Kidney glomerular epithelial cell (primary cell): ENCODE measurements around the gene SLC38A1.
"Not testable (repeated sequence)": the region's sequence is repeated elsewhere in the genome, so short reads cannot be mapped to it uniquely, and the experiment has no call there.

Experiments used
- DNase-seq: peaks from one replicate; lab custom pipeline; 2025; lab: John Stamatoyannopoulos, UW

SLC38A1 gene

GRCh38 chr12:46207644-46208043, 61.2 kb downstream of the SLC38A1 start:
- no peak for DNase-seq

DNA sequence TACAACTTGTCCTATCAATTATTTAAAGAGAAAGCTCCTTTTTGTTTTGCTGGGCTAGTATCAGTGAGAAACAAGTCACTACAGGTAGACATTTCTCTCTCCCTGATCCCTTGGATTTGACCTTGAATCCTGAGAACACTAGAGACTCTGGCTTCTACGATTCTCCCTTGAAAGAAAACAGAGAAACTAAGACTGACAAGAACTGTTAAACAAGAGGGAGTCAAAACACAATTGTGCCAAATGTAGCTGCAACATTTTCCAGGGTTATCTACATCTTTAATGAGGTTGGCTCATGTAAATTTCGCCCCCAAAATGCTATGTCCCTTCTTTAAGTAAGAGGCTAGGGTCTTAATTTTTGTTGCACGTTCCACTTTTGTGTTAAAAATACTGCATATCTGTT, 62.4 kb downstream of the SLC38A1 start:
- DNase-seq, result no peak

DNA sequence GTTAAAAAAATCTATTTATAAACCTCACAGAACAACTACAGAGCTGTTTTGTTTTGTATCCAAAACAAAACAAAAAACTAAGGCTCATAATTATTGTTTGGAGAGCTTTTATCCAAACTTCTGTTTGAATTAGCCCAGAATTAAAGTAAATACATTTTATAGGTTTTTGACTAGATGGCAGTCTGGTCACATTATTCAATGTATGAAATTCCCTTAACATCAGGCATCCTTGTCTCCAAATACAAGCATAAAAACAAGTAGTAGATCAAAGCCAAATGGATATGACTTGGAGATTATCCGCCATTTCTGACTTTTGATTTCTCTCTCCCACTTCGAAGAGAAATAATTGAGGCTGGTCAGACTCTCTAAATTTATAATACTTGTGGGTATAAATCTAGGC, 63.5 kb downstream of the SLC38A1 start:
- DNase-seq, result no peak

GRCh38 chr12:46201284-46201789, 67.5 kb downstream of the SLC38A1 start:
- DNase-seq, result no peak

DNA sequence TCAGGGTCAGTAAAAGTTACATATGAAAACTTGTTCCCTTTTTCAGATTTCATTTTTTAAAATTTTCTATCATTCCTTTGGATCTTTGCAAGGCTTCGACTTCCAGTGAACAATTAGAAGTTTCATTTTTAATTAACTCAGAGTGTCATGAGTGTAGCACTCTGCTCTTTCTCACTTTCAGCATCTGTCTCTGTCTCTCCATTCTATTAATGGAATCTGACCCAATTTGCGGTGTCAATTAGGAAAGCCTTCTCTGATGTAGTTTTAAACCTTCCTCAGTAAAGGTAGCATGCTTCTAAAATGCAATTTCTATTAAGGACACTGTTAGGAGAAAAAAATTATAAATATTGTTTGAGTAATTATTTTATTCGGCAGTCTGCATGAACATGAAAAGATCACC, 68.3 kb downstream of the SLC38A1 start:
- DNase-seq, result no peak

DNA sequence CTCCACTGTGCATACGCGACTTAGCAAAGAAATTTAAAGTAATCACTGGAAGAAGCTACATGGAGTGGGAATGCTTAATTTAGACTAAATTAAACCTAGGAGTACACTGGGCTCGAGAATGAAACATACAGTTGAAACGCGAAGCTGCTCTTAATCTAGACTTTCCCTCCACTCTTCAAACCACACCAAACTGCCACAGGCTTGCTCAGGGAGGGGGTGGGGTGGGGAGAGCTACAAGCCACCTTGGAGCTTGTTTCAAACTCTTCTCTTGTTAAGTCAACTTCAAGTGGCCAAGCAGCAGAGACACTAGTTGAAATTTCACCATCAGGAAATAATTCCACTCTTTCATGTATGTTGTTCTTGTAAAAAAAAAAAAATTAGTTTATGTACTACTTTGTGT, 69.9 kb downstream of the SLC38A1 start:
- no peak for DNase-seq

- DNase-seq, result no peak
Observed at GRCh38 chr12:46197883-46198282, 71.0 kb downstream of the SLC38A1 start.

DNA sequence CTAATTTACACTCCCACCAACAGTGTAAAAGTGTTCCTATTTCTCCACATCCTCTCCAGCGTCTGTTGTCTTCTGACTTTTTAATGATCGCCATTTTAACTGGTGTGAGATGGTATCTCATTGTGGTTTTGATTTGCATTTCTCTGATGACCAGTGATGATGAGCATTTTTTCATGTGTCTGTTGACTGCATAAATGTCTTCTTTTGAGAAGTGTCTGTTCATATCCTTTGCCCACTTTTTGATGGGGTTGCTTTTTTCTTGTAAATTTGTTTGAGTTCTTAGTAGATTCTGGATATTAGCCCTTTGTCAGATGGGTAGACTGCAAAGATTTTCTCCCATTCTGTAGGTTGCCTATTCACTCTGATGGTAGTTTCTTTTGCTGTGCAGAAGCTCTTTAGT, 78.3 kb downstream of the SLC38A1 start:
- not testable (repeated sequence) for DNase-seq

GRCh38 chr12:46188170-46188569, 80.7 kb downstream of the SLC38A1 start:
- DNase-seq, result no peak

DNA sequence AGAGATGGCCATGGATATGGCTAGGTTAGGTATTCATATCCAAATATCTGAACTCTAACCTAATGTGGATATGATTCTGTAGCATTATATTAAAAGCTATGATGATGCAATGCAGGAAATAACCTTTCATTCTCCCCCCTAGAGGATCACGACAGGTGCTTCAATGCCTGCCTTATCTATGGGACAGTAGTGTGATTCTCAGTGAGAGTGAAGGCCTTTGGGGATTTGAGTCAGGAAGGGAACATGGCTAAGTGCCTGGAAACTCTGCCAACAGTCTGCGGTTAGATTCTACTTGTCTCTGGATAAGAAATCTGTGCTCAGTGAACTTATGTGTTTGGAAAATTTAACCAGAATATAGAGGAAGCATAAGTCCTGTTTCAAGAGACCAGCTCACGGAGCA, 81.8 kb downstream of the SLC38A1 start:
- DNase-seq, result no peak

DNA sequence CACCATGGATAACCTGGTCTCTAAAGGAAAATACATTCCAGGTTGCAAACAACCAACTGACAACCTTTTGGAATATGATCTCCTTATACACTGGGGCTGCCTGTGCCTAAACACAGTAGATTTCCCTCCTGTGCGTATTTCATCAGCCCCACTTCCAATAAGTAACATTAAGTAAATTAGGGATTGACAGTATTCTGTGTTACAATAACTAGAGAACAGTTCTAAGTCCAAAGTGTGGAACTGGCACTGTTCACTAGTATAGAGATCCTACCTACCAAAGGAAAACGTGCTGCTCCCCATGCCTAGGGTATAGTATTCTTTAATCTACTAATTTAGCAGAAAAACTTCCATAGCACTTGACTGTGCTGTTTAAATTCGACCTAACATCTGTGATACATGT, 82.8 kb downstream of the SLC38A1 start:
- no peak for DNase-seq

DNA sequence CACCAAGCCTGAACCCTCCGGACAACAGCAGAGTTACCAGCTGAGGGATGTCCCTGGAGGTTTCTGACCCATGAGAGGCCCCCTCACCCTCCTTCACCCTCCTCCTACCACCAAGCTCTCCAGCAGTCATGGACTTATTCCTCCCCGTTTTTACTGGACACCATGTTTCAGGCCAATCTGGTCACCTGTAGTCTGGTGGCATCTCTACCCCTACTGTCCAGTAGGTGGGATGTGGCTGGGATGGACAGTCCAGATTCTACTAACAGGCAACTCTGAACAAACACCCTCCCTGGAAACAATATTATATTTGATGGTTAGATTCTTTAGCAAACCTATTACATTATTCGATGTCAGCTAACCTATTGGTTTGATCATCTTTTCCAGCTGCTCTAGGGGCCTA, 83.2 kb downstream of the SLC38A1 start:
- no peak for DNase-seq

GRCh38 chr12:46184798-46185595, 83.8 kb downstream of the SLC38A1 start:
- no peak for DNase-seq

DNA sequence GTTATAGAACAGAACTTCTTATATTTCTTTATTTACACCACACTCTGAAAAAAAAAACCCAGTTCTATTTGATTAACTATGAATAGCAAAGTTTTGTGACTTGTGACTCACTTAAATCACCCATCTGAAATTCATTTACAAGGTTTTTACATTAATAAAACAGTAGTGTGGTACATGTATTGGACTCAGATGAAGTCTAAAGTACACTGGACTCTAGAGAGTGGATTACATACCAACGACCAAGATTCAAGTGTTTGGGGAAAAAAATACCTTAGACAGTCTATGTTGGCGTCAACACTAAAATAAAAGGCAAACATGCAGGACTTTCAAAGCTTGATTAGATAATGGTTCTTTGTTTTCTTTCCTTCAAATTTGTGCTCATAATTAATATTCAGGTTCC, 85.7 kb downstream of the SLC38A1 start:
- DNase-seq, result no peak

DNA sequence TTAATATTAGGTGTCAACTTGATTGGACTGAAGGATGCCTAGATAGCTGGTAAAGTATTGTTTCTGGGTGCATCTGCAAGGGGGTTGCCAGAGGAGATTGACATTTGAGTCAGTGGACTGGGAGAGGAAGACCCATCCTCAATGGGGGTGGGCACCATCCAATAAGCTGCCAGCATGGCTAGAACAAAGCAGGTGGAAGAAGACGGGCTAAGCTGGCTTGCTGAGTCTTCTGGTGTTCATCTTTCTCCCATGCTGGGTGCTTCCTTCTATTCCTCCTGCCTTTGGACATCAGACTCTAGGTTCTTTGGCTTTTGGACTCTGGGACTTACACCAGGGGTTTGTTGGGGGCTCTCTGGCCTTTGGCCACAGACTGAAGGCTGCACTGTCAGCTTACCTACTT, 87.4 kb downstream of the SLC38A1 start:
- DNase-seq, result no peak

- DNase-seq, result no peak
Observed at GRCh38 chr12:46179693-46180452, 89.0 kb downstream of the SLC38A1 start.

- no peak for DNase-seq
Observed at GRCh38 chr12:46177837-46178608, 90.8 kb downstream of the SLC38A1 start.

DNA sequence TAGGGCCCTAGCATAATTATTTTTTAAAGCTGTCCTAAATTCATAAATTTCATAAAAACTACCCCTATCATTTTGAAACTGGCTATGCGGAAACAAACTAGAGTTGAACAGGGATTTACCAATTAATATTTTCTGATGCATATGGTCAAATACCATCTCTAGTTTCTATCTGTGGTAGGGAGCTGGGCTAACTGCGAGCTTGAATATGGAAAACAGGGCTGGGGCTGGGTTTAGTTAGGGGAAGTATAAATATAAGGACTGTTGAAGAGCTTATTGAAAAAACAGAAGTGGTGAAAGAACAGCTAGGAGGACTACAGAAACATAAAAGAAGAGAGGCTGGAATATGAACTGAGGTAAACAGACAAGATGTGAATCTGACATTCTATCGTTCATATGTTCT, 91.8 kb downstream of the SLC38A1 start:
- DNase-seq, result no peak

DNA sequence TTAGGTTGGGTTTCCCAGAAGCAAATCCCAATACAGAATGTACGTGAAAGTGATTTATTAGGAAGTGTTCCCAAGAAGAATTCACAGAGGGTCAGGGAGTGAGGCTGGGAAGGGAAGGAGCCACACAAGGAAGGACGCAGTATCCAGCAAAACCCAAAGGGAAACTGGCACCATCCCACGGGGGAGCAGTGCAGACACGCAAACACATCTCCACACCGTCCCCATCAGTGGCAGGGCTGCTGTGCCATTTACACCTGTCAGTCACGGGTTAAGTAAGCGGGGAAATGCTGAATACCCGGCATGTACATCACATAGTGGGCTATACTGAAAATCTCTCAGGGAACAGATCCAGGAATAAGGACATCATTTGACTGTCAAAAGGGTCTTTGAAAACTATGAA, 93.9 kb downstream of the SLC38A1 start:
- no peak for DNase-seq

DNA sequence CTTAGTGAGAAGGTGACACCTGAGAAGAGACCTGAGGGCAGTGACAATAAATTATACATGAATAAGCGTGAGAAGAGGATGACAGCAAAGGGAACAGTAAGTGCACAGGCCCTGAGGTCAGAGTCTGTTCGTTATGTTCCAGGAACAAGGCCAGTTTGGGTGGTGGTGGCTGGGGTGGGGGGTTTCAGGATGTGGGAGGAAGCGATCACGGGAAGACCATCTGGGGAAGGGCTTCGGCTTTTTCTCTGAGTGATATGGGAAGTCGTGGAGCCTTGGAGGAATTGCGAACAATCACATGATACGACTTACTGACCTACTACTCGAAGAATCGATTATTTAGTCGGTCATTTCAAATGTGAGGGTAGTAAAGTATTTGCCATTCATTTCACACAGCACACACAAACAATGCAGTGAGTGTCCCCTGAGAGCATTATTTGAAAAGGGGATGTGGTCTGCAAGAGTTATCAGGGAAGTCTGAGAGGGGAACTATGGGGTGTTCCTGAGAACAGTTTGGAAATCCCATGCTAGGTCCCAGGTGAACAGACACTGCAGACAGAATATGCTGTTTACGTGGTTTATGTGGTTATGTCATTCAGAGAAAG, 94.7 kb downstream of the SLC38A1 start:
- DNase-seq, result no peak

- no peak for DNase-seq
Observed at GRCh38 chr12:46168426-46168825, 100.4 kb downstream of the SLC38A1 start.

GRCh38 chr12:46167412-46167811, 101.4 kb downstream of the SLC38A1 start:
- DNase-seq, result no peak
